H9 (cell line): ENCODE results near the gene LIPA. TPM values are rescaled to one million over a fixed set of nuclear protein-coding genes. Genes with fewer than 3 reads are reported as not detected.

Experiments used
- DNase-seq: peaks from one replicate; pipeline ENCODE4 v3.0.0-alpha.2; 2017
- H2AFZ ChIP-seq: one replicate; pipeline ENCODE4 v1.6.1; 2013; ENCODE audit warnings: mild to moderate bottlenecking, low read length, control low read depth, moderate library complexity
- H2AK5ac ChIP-seq: 2 replicates; pipeline ENCODE4 v1.6.1; 2013; ENCODE audit warnings: low read length, control low read depth, mixed read lengths; ENCODE audit not compliant: insufficient read length
- H2BK120ac ChIP-seq: one replicate; pipeline ENCODE4 v1.6.1; 2013; ENCODE audit warnings: low read depth, mild to moderate bottlenecking, low read length, control low read depth, inconsistent platforms; ENCODE audit not compliant: poor library complexity, severe bottlenecking
- H2BK12ac ChIP-seq: 2 replicates; pipeline ENCODE4 v1.6.1; 2013; ENCODE audit warnings: low read length, control low read depth, mixed read lengths, low read depth; ENCODE audit not compliant: insufficient read length
- H2BK15ac ChIP-seq: 2 replicates; pipeline ENCODE4 v1.6.1; 2013; ENCODE audit warnings: low read depth, low read length, control low read depth
- H2BK20ac ChIP-seq: one replicate; pipeline ENCODE4 v1.6.1; 2013; ENCODE audit warnings: low read depth, mild to moderate bottlenecking, low read length, control low read depth, inconsistent platforms; ENCODE audit not compliant: poor library complexity, severe bottlenecking
- H2BK5ac ChIP-seq: 2 replicates; pipeline ENCODE4 v1.6.1; 2013; ENCODE audit warnings: low read length, control low read depth, mixed read lengths; ENCODE audit not compliant: insufficient read length
- H3K14ac ChIP-seq: 2 replicates; pipeline ENCODE4 v1.6.1; 2013; ENCODE audit warnings: low read length, control low read depth; ENCODE audit not compliant: insufficient read depth
- H3K18ac ChIP-seq: 2 replicates; pipeline ENCODE4 v1.6.1; 2013; ENCODE audit warnings: low read depth, mild to moderate bottlenecking, mixed read lengths, low read length, control low read depth; ENCODE audit not compliant: insufficient read length
- H3K23ac ChIP-seq: 2 replicates; pipeline ENCODE4 v1.6.1; 2013; ENCODE audit warnings: low read length, control low read depth, mixed read lengths, low read depth; ENCODE audit not compliant: insufficient read length
- H3K23me2 ChIP-seq: 2 replicates; pipeline ENCODE4 v1.6.1; 2013; ENCODE audit warnings: low read depth, mild to moderate bottlenecking, mixed read lengths, low read length, control low read depth; ENCODE audit not compliant: insufficient read length, poor library complexity, severe bottlenecking
- H3K27ac ChIP-seq: 2 replicates; pipeline ENCODE4 v1.5.1; 2013; ENCODE audit warnings: low read length, control low read depth, mixed read lengths, low read depth; ENCODE audit not compliant: insufficient read length
- H3K27me3 ChIP-seq: 2 replicates; pipeline ENCODE4 v1.6.1; 2013; ENCODE audit warnings: low read length, control low read depth, inconsistent platforms; ENCODE audit not compliant: insufficient read depth
- H3K4ac ChIP-seq: 2 replicates; pipeline ENCODE4 v1.6.1; 2013; ENCODE audit warnings: low read depth, mild to moderate bottlenecking, control low read depth, inconsistent platforms, low read length, moderate library complexity
- H3K4me1 ChIP-seq: 2 replicates; pipeline ENCODE4 v1.6.1; 2013; ENCODE audit warnings: low read length, control low read depth, inconsistent platforms; ENCODE audit not compliant: insufficient read depth
- H3K4me2 ChIP-seq: 2 replicates; pipeline ENCODE4 v1.6.1; 2013; ENCODE audit warnings: low read length, control low read depth, mixed read lengths; ENCODE audit not compliant: insufficient read length, insufficient read depth
- H3K56ac ChIP-seq: 2 replicates; pipeline ENCODE4 v1.6.1; 2013; ENCODE audit warnings: low read depth, mild to moderate bottlenecking, mixed read lengths, low read length, control low read depth; ENCODE audit not compliant: insufficient read length
- H3K79me1 ChIP-seq: 2 replicates; pipeline ENCODE4 v1.6.1; 2013; ENCODE audit warnings: low read depth, mild to moderate bottlenecking, moderate library complexity, low read length, control low read depth, inconsistent platforms; ENCODE audit not compliant: insufficient read depth, poor library complexity, severe bottlenecking
- H3K79me2 ChIP-seq: 2 replicates; pipeline ENCODE4 v1.6.1; 2013; ENCODE audit warnings: low read length, control low read depth, inconsistent platforms; ENCODE audit not compliant: insufficient read depth
- H3K9ac ChIP-seq: 2 replicates; pipeline ENCODE4 v1.6.1; 2013; ENCODE audit warnings: low read length, control low read depth, mixed read lengths; ENCODE audit not compliant: insufficient read length; ENCODE audit errors: extremely low read depth
- H3K9me3 ChIP-seq: one replicate; pipeline ENCODE4 v1.6.1; 2013; ENCODE audit warnings: low read depth, low read length, inconsistent platforms; ENCODE audit not compliant: control insufficient read depth
- H3T11ph ChIP-seq: one replicate; pipeline ENCODE4 v1.6.1; 2013; ENCODE audit warnings: mild to moderate bottlenecking, low read length, control low read depth, inconsistent platforms
- H4K20me1 ChIP-seq: one replicate; pipeline ENCODE4 v1.6.1; 2013; ENCODE audit not compliant: control insufficient read depth, insufficient read length, insufficient read depth
- H4K5ac ChIP-seq: 2 replicates; pipeline ENCODE4 v1.6.1; 2013; ENCODE audit warnings: low read depth, mild to moderate bottlenecking, mixed read lengths, low read length, control low read depth; ENCODE audit not compliant: insufficient read length
- H4K8ac ChIP-seq: replicated peaks from 2 replicates; pipeline ENCODE4 v1.6.1; 2013; ENCODE audit warnings: low read length, control low read depth, mixed read lengths, low read depth; ENCODE audit not compliant: insufficient read length
- H4K91ac ChIP-seq: 2 replicates; pipeline ENCODE4 v1.6.1; 2013; ENCODE audit warnings: low read depth, mild to moderate bottlenecking, moderate library complexity, mixed read lengths, low read length, control low read depth; ENCODE audit not compliant: insufficient read length
- H3K27ac Mint-ChIP-seq, 3 experiments: 2 replicates in 2 of 3; 3 replicates in 1 of 3; pipeline ENCODE4 v1.8.0; 2020 to 2021; ENCODE audit warnings: mixed read lengths in 3 of 3, mild to moderate bottlenecking in 1 of 3, moderate library complexity in 1 of 3
- H3K27me3 Mint-ChIP-seq: 2 replicates; pipeline ENCODE4 v1.8.0; 2021; ENCODE audit warnings: low read depth, mild to moderate bottlenecking, moderate library complexity, mixed read lengths
- H3K36me3 Mint-ChIP-seq, 3 experiments: 2 replicates in 2 of 3; 3 replicates in 1 of 3; pipeline ENCODE4 v1.8.0; 2020 to 2021; ENCODE audit warnings: low read depth in 3 of 3, mixed read lengths in 3 of 3; ENCODE audit not compliant: insufficient read depth in 1 of 3
- H3K4me1 Mint-ChIP-seq, 2 experiments: 2 replicates each; pipeline ENCODE4 v1.8.0; 2020; ENCODE audit warnings: mixed read lengths in 2 of 2
- H3K4me3 Mint-ChIP-seq, 2 experiments: 2 replicates in 1 of 2; 3 replicates in 1 of 2; pipeline ENCODE4 v1.8.0; 2020 to 2021; ENCODE audit warnings: mild to moderate bottlenecking in 2 of 2, mixed read lengths in 2 of 2, moderate library complexity in 1 of 2
- H3K9me3 Mint-ChIP-seq, 2 experiments: 2 replicates in 1 of 2; 3 replicates in 1 of 2; pipeline ENCODE4 v1.8.0; 2020; ENCODE audit warnings: mild to moderate bottlenecking in 2 of 2, mixed read lengths in 2 of 2, moderate library complexity in 1 of 2
- WGBS: extraction: QIAGEN DNeasy Blood & Tissue Kit; methylation state at CpG from one replicate; pipeline ENCODE4 v1.1.7; 2013; ENCODE audit warnings: missing lambda C conversion rate, low lambda C conversion rate, mixed read lengths; ENCODE audit not compliant: insufficient read length; ENCODE audit errors: extremely low coverage; 5-methylcytosine and 5-hydroxymethylcytosine counted together
- total RNA-seq: library from RNA; stranded (reverse); gene quantifications from 2 replicates; pipeline ENCODE4 v1.2.1, GENCODE V29; 2021
- TF ChIP-seq, protein P1 (sequence below): fragments of 200-600 bp; sonication (generic); conservative IDR thresholded peaks from 3 replicates; pipeline ENCODE4 v1.8.0; 2021; ENCODE audit warnings: antibody characterized with exemption, mild to moderate bottlenecking

Gene LIPA
- total RNA-seq, 1 experiment from 2014 or later, result 20.9 TPM

DNA sequence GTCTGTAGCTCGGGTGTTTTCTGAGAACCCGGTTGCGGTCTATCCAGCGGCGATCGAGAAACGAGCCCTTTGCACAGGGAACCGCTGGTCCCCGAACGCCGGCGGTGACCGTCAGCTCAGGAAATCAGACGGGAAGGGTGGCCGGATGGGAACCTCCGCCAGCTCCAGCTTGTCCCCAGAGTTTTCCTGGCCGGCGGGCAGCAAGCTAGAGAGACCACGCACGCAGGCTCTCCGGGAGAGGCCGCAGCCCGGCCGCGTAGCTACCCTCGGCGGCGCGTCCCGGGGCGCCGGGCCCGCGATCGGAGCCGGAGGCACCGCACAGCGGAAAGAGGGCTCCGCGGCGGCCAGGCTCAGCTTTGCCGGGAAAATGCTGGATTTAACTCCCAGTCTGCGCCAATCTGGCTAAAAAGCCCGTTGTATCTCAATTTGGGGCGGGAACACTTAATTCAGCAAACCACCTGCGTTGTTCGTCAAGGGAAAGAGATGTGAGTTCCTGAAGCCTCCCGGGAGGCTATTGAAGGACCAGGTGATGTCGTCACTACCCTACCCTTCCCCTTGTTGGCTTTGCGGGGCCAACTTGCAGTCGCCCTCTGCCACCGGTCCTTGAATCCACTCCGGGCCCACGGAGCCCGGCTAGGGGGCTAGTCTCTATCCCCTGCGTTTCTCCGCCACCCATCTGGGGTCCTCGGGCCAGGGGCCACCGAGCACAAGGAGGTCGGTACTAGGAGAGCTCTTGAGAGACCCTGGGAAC lies 43.6 kb downstream of the LIPA start:
- no peak overlapping the region for H3T11ph ChIP-seq
- H3K9ac ChIP-seq, result no peak overlapping the region
- H3K56ac ChIP-seq, result no peak overlapping the region
- H2BK120ac ChIP-seq, result no peak overlapping the region
- H3K4me2 ChIP-seq, result peak overlapping the region; percentile 92
- no peak overlapping the region for H3K18ac ChIP-seq
- H2BK20ac ChIP-seq, result no peak overlapping the region
- no peak overlapping the region for H4K91ac ChIP-seq
- no peak overlapping the region for H4K8ac ChIP-seq
- Mint-ChIP-seq H3K4me3 (peak overlapping the region; percentile 64 to 81), H3K36me3 (no peaks in the 10 kb centered on the region), H3K27ac (no peak overlapping the region), H3K9me3 (no peaks in the 10 kb centered on the region), H3K4me1 (peaks cover 18 to 22% of the 10 kb centered on the region in 2 experiments), H3K27me3 (peaks cover 23% of the 10 kb centered on the region)
- no peak overlapping the region for H2BK12ac ChIP-seq
- no peak overlapping the region for H3K27ac ChIP-seq
- TF ChIP-seq, protein P1, sequence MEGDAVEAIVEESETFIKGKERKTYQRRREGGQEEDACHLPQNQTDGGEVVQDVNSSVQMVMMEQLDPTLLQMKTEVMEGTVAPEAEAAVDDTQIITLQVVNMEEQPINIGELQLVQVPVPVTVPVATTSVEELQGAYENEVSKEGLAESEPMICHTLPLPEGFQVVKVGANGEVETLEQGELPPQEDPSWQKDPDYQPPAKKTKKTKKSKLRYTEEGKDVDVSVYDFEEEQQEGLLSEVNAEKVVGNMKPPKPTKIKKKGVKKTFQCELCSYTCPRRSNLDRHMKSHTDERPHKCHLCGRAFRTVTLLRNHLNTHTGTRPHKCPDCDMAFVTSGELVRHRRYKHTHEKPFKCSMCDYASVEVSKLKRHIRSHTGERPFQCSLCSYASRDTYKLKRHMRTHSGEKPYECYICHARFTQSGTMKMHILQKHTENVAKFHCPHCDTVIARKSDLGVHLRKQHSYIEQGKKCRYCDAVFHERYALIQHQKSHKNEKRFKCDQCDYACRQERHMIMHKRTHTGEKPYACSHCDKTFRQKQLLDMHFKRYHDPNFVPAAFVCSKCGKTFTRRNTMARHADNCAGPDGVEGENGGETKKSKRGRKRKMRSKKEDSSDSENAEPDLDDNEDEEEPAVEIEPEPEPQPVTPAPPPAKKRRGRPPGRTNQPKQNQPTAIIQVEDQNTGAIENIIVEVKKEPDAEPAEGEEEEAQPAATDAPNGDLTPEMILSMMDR, result no peak
- no peaks in the 10 kb centered on the region for H4K20me1 ChIP-seq
- no peaks in the 10 kb centered on the region for H3K4me1 ChIP-seq
- H3K27me3 ChIP-seq, result peaks cover 22% of the 10 kb centered on the region; the same call in 1 of the 2 replicates
- H2AK5ac ChIP-seq, result no peak overlapping the region
- H3K4ac ChIP-seq, result no peak overlapping the region
- H2BK15ac ChIP-seq, result no peak overlapping the region
- H4K5ac ChIP-seq, result no peak overlapping the region
- no peak overlapping the region for H2BK5ac ChIP-seq
- H2AFZ ChIP-seq, result no peak overlapping the region
- H3K23ac ChIP-seq, result no peak overlapping the region
- WGBS, result no CpG with 5 or more reads among the region's 60 CpGs
- no peak overlapping the region for H3K14ac ChIP-seq
- H3K9me3 ChIP-seq, result no peaks in the 10 kb centered on the region
- no peaks in the 10 kb centered on the region for H3K79me1 ChIP-seq
- H3K23me2 ChIP-seq, result peaks cover 20% of the 10 kb centered on the region
- DNase-seq, result peak; percentile 59
- H3K79me2 ChIP-seq, result no peaks in the 10 kb centered on the region
